ENCODE results near the gene YJEFN3.

DNA sequence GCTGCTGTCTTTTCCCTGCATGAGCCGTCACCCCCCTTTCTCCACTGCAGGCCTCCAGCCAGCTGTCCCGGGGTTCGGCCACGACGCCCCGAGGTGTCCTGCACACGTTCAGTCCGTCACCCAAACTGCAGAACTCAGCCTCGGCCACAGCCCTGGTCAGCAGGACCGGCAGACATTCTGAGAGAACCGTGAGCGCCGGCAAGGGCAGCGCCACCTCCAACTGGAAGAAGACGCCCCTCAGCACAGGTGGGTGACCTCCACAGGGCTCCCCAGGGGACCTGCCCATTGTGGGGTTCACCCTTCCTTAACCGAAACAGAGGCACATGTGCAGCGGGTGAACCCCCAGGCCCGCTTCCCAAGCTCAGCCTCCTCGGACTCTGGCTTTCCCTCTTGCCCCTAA lies 26.4 kb upstream of the YJEFN3 start:
- TF ChIP-seq, protein P1, sequence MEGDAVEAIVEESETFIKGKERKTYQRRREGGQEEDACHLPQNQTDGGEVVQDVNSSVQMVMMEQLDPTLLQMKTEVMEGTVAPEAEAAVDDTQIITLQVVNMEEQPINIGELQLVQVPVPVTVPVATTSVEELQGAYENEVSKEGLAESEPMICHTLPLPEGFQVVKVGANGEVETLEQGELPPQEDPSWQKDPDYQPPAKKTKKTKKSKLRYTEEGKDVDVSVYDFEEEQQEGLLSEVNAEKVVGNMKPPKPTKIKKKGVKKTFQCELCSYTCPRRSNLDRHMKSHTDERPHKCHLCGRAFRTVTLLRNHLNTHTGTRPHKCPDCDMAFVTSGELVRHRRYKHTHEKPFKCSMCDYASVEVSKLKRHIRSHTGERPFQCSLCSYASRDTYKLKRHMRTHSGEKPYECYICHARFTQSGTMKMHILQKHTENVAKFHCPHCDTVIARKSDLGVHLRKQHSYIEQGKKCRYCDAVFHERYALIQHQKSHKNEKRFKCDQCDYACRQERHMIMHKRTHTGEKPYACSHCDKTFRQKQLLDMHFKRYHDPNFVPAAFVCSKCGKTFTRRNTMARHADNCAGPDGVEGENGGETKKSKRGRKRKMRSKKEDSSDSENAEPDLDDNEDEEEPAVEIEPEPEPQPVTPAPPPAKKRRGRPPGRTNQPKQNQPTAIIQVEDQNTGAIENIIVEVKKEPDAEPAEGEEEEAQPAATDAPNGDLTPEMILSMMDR (IDR thresholded peaks at IDR 0.05) = no peak
- TF ChIP-seq POLR2AphosphoS5 (IDR thresholded peaks at IDR 0.05; ENCODE audit: insufficient read depth in 1 of 2, low read depth in 1 of 2) = no peak
- TF ChIP-seq POLR2A (IDR thresholded peaks at IDR 0.05) = no peak

Measured in vagina (tissue), 2 donors.